ENCODE results near the gene KIF26B.
"Not testable (repeated sequence)": the region's sequence is repeated elsewhere in the genome, so short reads cannot be mapped to it uniquely, and the experiment has no call there.

Gene KIF26B

GRCh38 chr1:245332085-245332484 is 177.3 kb downstream of the KIF26B start:
- no peak for DNase-seq

- no peak for DNase-seq
Measured at GRCh38 chr1:245332513-245332912, 177.7 kb downstream of the KIF26B start.

GRCh38 chr1:245334235-245334634 is 179.4 kb downstream of the KIF26B start:
- DNase-seq = no peak

- DNase-seq = no peak
Measured at GRCh38 chr1:245334827-245335490, 180.2 kb downstream of the KIF26B start.

GRCh38 chr1:245335684-245336083 is 180.9 kb downstream of the KIF26B start:
- not testable (repeated sequence) for DNase-seq

GRCh38 chr1:245336149-245336983 is 181.6 kb downstream of the KIF26B start:
- DNase-seq = no peak

- DNase-seq = not testable (repeated sequence)
Measured at GRCh38 chr1:245336984-245337355, 182.2 kb downstream of the KIF26B start.

GRCh38 chr1:245337829-245338484 is 183.2 kb downstream of the KIF26B start:
- no peak for DNase-seq

GRCh38 chr1:245338485-245338877 is 183.7 kb downstream of the KIF26B start:
- DNase-seq = no peak

- DNase-seq = no peak
Measured at GRCh38 chr1:245341743-245342142, 187.0 kb downstream of the KIF26B start.

GRCh38 chr1:245345191-245345884 is 190.6 kb downstream of the KIF26B start:
- no peak for DNase-seq

- DNase-seq = no peak
Measured at GRCh38 chr1:245348626-245349025, 193.8 kb downstream of the KIF26B start.

GRCh38 chr1:245353411-245353810 is 198.6 kb downstream of the KIF26B start:
- no peak for DNase-seq

GRCh38 chr1:245353915-245354775 is 199.4 kb downstream of the KIF26B start:
- no peak for DNase-seq

- not testable (repeated sequence) for DNase-seq
Measured at GRCh38 chr1:245355851-245356630, 201.3 kb downstream of the KIF26B start.

GRCh38 chr1:245356891-245357585 is 202.3 kb downstream of the KIF26B start:
- no peak for DNase-seq

- DNase-seq = not testable (repeated sequence)
Measured at GRCh38 chr1:245359101-245359680, 204.4 kb downstream of the KIF26B start.

GRCh38 chr1:245361065-245361464 is 206.3 kb downstream of the KIF26B start:
- DNase-seq = no peak

- no peak for DNase-seq
Measured at GRCh38 chr1:245361951-245362350, 207.2 kb downstream of the KIF26B start.

All from CD4-positive, alpha-beta T cell treated with Interleukin-15 for 1 hour (primary cell).